ENCODE data around the gene PPP1R15B. TPM values are rescaled to one million over a fixed set of nuclear protein-coding genes. Genes with fewer than 3 reads are reported as not detected.

PPP1R15B gene
- total RNA-seq, 1 donor from 2014 or later: 47.4 TPM

GRCh38 chr1:204443871-204444581 lies 32.4 kb upstream of the PPP1R15B start:
- TF ChIP-seq CTCF (IDR thresholded peaks at IDR 0.05): no peak
- Mint-ChIP-seq H3K36me3 (ENCODE audit: unreplicated experiment) (peaks cover 42% of the 10 kb centered on the region), H3K4me1 (ENCODE audit: unreplicated experiment) (peaks cover 5% of the 10 kb centered on the region), H3K27ac (ENCODE audit: unreplicated experiment) (no peak overlapping the region), H3K9me3 (ENCODE audit: unreplicated experiment) (no peaks in the 10 kb centered on the region), H3K4me3 (ENCODE audit: unreplicated experiment) (no peak overlapping the region), H3K27me3 (ENCODE audit: unreplicated experiment) (no peaks in the 10 kb centered on the region)
- DNase-seq (ENCODE audit: extremely low spot score, unreplicated experiment): no peak

GRCh38 chr1:204443260-204443619 lies 31.6 kb upstream of the PPP1R15B start:
- Mint-ChIP-seq H3K9me3 (ENCODE audit: unreplicated experiment) (no peaks in the 10 kb centered on the region), H3K36me3 (ENCODE audit: unreplicated experiment) (peaks cover 42% of the 10 kb centered on the region), H3K4me3 (ENCODE audit: unreplicated experiment) (no peak overlapping the region), H3K4me1 (ENCODE audit: unreplicated experiment) (peaks cover 5% of the 10 kb centered on the region), H3K27ac (ENCODE audit: unreplicated experiment) (no peak overlapping the region), H3K27me3 (ENCODE audit: unreplicated experiment) (no peaks in the 10 kb centered on the region)
- no peak for TF ChIP-seq CTCF (IDR thresholded peaks at IDR 0.05)
- DNase-seq (ENCODE audit: extremely low spot score, unreplicated experiment): no peak

- DNase-seq (ENCODE audit: extremely low spot score, unreplicated experiment): no peak
- Mint-ChIP-seq H3K27me3 (ENCODE audit: unreplicated experiment) (no peaks in the 10 kb centered on the region), H3K9me3 (ENCODE audit: unreplicated experiment) (no peaks in the 10 kb centered on the region), H3K36me3 (ENCODE audit: unreplicated experiment) (peaks cover 45% of the 10 kb centered on the region), H3K27ac (ENCODE audit: unreplicated experiment) (no peak overlapping the region), H3K4me1 (ENCODE audit: unreplicated experiment) (peaks cover 5% of the 10 kb centered on the region), H3K4me3 (ENCODE audit: unreplicated experiment) (no peak overlapping the region)
- no peak for TF ChIP-seq CTCF (IDR thresholded peaks at IDR 0.05)
These were observed 31.0 kb upstream of the PPP1R15B start for GRCh38 chr1:204442376-204443259.

GRCh38 chr1:204441558-204441957 lies 29.9 kb upstream of the PPP1R15B start:
- Mint-ChIP-seq H3K4me3 (ENCODE audit: unreplicated experiment) (no peak overlapping the region), H3K4me1 (ENCODE audit: unreplicated experiment) (peaks cover 4% of the 10 kb centered on the region), H3K36me3 (ENCODE audit: unreplicated experiment) (peaks cover 45% of the 10 kb centered on the region), H3K27me3 (ENCODE audit: unreplicated experiment) (no peaks in the 10 kb centered on the region), H3K27ac (ENCODE audit: unreplicated experiment) (no peak overlapping the region), H3K9me3 (ENCODE audit: unreplicated experiment) (no peaks in the 10 kb centered on the region)
- DNase-seq (ENCODE audit: extremely low spot score, unreplicated experiment): no peak
- TF ChIP-seq CTCF (IDR thresholded peaks at IDR 0.05): no peak

Data from osteocyte (in vitro differentiated cells).